ENCODE measurements around the gene PROB1.

GRCh38 chr5:139402561-139403158 is 7.8 kb upstream of the PROB1 start:
- TF ChIP-seq, protein P1, sequence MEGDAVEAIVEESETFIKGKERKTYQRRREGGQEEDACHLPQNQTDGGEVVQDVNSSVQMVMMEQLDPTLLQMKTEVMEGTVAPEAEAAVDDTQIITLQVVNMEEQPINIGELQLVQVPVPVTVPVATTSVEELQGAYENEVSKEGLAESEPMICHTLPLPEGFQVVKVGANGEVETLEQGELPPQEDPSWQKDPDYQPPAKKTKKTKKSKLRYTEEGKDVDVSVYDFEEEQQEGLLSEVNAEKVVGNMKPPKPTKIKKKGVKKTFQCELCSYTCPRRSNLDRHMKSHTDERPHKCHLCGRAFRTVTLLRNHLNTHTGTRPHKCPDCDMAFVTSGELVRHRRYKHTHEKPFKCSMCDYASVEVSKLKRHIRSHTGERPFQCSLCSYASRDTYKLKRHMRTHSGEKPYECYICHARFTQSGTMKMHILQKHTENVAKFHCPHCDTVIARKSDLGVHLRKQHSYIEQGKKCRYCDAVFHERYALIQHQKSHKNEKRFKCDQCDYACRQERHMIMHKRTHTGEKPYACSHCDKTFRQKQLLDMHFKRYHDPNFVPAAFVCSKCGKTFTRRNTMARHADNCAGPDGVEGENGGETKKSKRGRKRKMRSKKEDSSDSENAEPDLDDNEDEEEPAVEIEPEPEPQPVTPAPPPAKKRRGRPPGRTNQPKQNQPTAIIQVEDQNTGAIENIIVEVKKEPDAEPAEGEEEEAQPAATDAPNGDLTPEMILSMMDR (conservative IDR thresholded peaks at IDR 0.05; ENCODE audit: low read depth, low read length), result peak; percentile 63
- TF ChIP-seq EZH2 (IDR thresholded peaks at IDR 0.05; ENCODE audit: borderline replicate concordance, low read depth, low read length, poor library complexity, severe bottlenecking), result no peak
